ENCODE measurements around the gene LRP1B.

DNA sequence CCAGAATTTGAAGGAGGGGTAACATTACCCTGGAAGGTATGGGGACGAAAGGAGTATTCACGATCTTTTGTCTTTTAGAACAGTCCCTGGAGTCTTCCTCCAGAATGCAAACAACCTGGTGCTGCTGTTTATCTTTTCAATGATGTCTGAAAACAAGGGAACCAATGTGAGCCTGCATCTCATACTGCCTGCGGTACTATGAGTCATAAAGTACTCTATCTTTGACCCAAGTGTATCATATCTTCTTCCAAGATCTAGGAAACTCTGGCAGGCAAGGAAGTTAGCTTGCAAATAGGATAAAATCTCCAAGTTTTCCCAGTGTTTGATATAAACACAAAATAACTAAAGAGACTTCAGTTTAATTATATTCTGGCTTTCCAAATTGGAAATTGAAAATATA is 968.5 kb downstream of the LRP1B start:
- no peak for TF ChIP-seq POLR2A (IDR thresholded peaks at IDR 0.05)
- TF ChIP-seq, protein P1, sequence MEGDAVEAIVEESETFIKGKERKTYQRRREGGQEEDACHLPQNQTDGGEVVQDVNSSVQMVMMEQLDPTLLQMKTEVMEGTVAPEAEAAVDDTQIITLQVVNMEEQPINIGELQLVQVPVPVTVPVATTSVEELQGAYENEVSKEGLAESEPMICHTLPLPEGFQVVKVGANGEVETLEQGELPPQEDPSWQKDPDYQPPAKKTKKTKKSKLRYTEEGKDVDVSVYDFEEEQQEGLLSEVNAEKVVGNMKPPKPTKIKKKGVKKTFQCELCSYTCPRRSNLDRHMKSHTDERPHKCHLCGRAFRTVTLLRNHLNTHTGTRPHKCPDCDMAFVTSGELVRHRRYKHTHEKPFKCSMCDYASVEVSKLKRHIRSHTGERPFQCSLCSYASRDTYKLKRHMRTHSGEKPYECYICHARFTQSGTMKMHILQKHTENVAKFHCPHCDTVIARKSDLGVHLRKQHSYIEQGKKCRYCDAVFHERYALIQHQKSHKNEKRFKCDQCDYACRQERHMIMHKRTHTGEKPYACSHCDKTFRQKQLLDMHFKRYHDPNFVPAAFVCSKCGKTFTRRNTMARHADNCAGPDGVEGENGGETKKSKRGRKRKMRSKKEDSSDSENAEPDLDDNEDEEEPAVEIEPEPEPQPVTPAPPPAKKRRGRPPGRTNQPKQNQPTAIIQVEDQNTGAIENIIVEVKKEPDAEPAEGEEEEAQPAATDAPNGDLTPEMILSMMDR (IDR thresholded peaks at IDR 0.05) = no peak

Data from thyroid gland (tissue), 4 donors.